GM18873 (cell line): ENCODE results near the gene GALNT10.

Experiments used
- ATAC-seq: cut with Tn5 transposase; IDR thresholded peaks from one replicate; pipeline ENCODE4 v1.9.1; 2021; ENCODE audit warnings: mild to moderate bottlenecking, moderate library complexity, moderate number of reproducible peaks; ENCODE audit not compliant: unreplicated experiment, low FRiP score

GALNT10 gene

GRCh38 chr5:154287136-154287535 is 96.6 kb downstream of the GALNT10 start:
- no peak for ATAC-seq

- no peak for ATAC-seq
Observed at GRCh38 chr5:154288145-154288544, 97.6 kb downstream of the GALNT10 start.

GRCh38 chr5:154291917-154292316 is 101.4 kb downstream of the GALNT10 start:
- ATAC-seq, result no peak

GRCh38 chr5:154293219-154293618 is 102.7 kb downstream of the GALNT10 start:
- ATAC-seq, result no peak

GRCh38 chr5:154295551-154295950 is 105.0 kb downstream of the GALNT10 start:
- no peak for ATAC-seq

GRCh38 chr5:154296525-154297159 is 106.1 kb downstream of the GALNT10 start:
- ATAC-seq, result no peak

- no peak for ATAC-seq
Observed at GRCh38 chr5:154298065-154298464, 107.5 kb downstream of the GALNT10 start.

- ATAC-seq, result no peak
Observed at GRCh38 chr5:154300207-154300883, 109.8 kb downstream of the GALNT10 start.

- ATAC-seq, result no peak
Observed at GRCh38 chr5:154301726-154302125, 111.2 kb downstream of the GALNT10 start.

- no peak for ATAC-seq
Observed at GRCh38 chr5:154302161-154302560, 111.6 kb downstream of the GALNT10 start.

- ATAC-seq, result no peak
Observed at GRCh38 chr5:154303133-154303532, 112.6 kb downstream of the GALNT10 start.

- no peak for ATAC-seq
Observed at GRCh38 chr5:154308443-154309370, 118.2 kb downstream of the GALNT10 start.

GRCh38 chr5:154309371-154309745 is 118.8 kb downstream of the GALNT10 start:
- ATAC-seq, result no peak

- no peak for ATAC-seq
Observed at GRCh38 chr5:154309805-154310204, 119.3 kb downstream of the GALNT10 start.

- no peak for ATAC-seq
Observed at GRCh38 chr5:154311362-154311761, 120.8 kb downstream of the GALNT10 start.

- no peak for ATAC-seq
Observed at GRCh38 chr5:154312000-154312399, 121.5 kb downstream of the GALNT10 start.

- no peak for ATAC-seq
Observed at GRCh38 chr5:154312576-154312975, 122.0 kb downstream of the GALNT10 start.

GRCh38 chr5:154313360-154314017 is 123.0 kb downstream of the GALNT10 start:
- no peak for ATAC-seq

- ATAC-seq, result no peak
Observed at GRCh38 chr5:154315196-154315595, 124.7 kb downstream of the GALNT10 start.

GRCh38 chr5:154315756-154316155 is 125.2 kb downstream of the GALNT10 start:
- ATAC-seq, result no peak
